Memory B cell (primary cell): ENCODE data around the gene SLC35F1.

Experiments
- ATAC-seq: fragments of 150-1000 bp; cut with Tn5 transposase; 2 replicates; pipeline ENCODE4 v1.10.0; 2021; ENCODE audit warnings: low read depth, mild to moderate bottlenecking, moderate library complexity
- DNase-seq, 2 donors: peaks; one replicate each; pipeline ENCODE4 v3.0.0; 2022; ENCODE audit warnings: low spot score in 2 of 2
- H3K27ac Mint-ChIP-seq: one replicate; pipeline ENCODE4 v1.8.0; 2022; ENCODE audit warnings: mild to moderate bottlenecking, moderate library complexity, mixed read lengths
- H3K27me3 Mint-ChIP-seq: one replicate; pipeline ENCODE4 v1.8.0; 2022; ENCODE audit warnings: mixed read lengths
- H3K36me3 Mint-ChIP-seq: one replicate; pipeline ENCODE4 v1.8.0; 2022; ENCODE audit warnings: mild to moderate bottlenecking, mixed read lengths
- H3K4me1 Mint-ChIP-seq: one replicate; pipeline ENCODE4 v1.8.0; 2022; ENCODE audit warnings: mixed read lengths
- H3K4me3 Mint-ChIP-seq: one replicate; pipeline ENCODE4 v1.8.0; 2022; ENCODE audit warnings: mild to moderate bottlenecking, moderate library complexity, mixed read lengths
- H3K9me3 Mint-ChIP-seq: one replicate; pipeline ENCODE4 v1.8.0; 2022; ENCODE audit warnings: mixed read lengths

SLC35F1 gene

GRCh38 chr6:118134736-118135135 lies 227.7 kb downstream of the SLC35F1 start:
- Mint-ChIP-seq H3K36me3 (no peaks in the 10 kb centered on the region), H3K27me3 (peaks cover 2% of the 10 kb centered on the region), H3K4me1 (no peaks in the 10 kb centered on the region), H3K4me3 (no peak overlapping the region), H3K27ac (no peak overlapping the region), H3K9me3 (no peaks in the 10 kb centered on the region)
- ATAC-seq (no peak), DNase-seq (no peak)

GRCh38 chr6:118135371-118135770 lies 228.3 kb downstream of the SLC35F1 start:
- DNase-seq (no peak), ATAC-seq (no peak)
- no peak overlapping the region for H3K4me3 Mint-ChIP-seq
- H3K27me3 Mint-ChIP-seq, result peaks cover 2% of the 10 kb centered on the region
- H3K27ac Mint-ChIP-seq, result no peak overlapping the region
- no peaks in the 10 kb centered on the region for H3K9me3 Mint-ChIP-seq
- H3K36me3 Mint-ChIP-seq, result no peaks in the 10 kb centered on the region
- H3K4me1 Mint-ChIP-seq, result no peaks in the 10 kb centered on the region

- no peaks in the 10 kb centered on the region for H3K9me3 Mint-ChIP-seq
- ATAC-seq (no peak), DNase-seq (no peak)
- H3K4me1 Mint-ChIP-seq, result no peaks in the 10 kb centered on the region
- peaks cover 2% of the 10 kb centered on the region for H3K27me3 Mint-ChIP-seq
- H3K4me3 Mint-ChIP-seq, result no peak overlapping the region
- H3K27ac Mint-ChIP-seq, result no peak overlapping the region
- H3K36me3 Mint-ChIP-seq, result no peaks in the 10 kb centered on the region
Observed at GRCh38 chr6:118141211-118141610, 234.1 kb downstream of the SLC35F1 start.

- ATAC-seq (no peak), DNase-seq (no peak)
- Mint-ChIP-seq H3K4me3 (no peak overlapping the region), H3K4me1 (no peaks in the 10 kb centered on the region), H3K36me3 (no peaks in the 10 kb centered on the region), H3K9me3 (peaks cover 3% of the 10 kb centered on the region), H3K27ac (no peak overlapping the region), H3K27me3 (no peaks in the 10 kb centered on the region)
Observed at GRCh38 chr6:118146584-118146983, 239.5 kb downstream of the SLC35F1 start.

- no peak overlapping the region for H3K4me3 Mint-ChIP-seq
Observed at GRCh38 chr6:118147511-118147910, 240.4 kb downstream of the SLC35F1 start.

GRCh38 chr6:118148561-118148960 lies 241.5 kb downstream of the SLC35F1 start:
- DNase-seq, result no peak
- no peaks in the 10 kb centered on the region for H3K4me1 Mint-ChIP-seq
- no peaks in the 10 kb centered on the region for H3K27me3 Mint-ChIP-seq
- no peak overlapping the region for H3K27ac Mint-ChIP-seq
- ATAC-seq, result no peak
- no peak overlapping the region for H3K4me3 Mint-ChIP-seq
- no peaks in the 10 kb centered on the region for H3K36me3 Mint-ChIP-seq
- H3K9me3 Mint-ChIP-seq, result peaks cover 3% of the 10 kb centered on the region

More at GRCh38 chr6:118147511-118147910, 240.4 kb downstream of the SLC35F1 start:
- ATAC-seq (no peak), DNase-seq (no peak)
- peaks cover 3% of the 10 kb centered on the region for H3K9me3 Mint-ChIP-seq
- no peak overlapping the region for H3K27ac Mint-ChIP-seq
- H3K27me3 Mint-ChIP-seq, result no peaks in the 10 kb centered on the region
- no peaks in the 10 kb centered on the region for H3K36me3 Mint-ChIP-seq
- no peaks in the 10 kb centered on the region for H3K4me1 Mint-ChIP-seq

- Mint-ChIP-seq H3K27me3 (no peaks in the 10 kb centered on the region), H3K4me3 (no peak overlapping the region), H3K36me3 (no peaks in the 10 kb centered on the region), H3K4me1 (no peaks in the 10 kb centered on the region), H3K9me3 (peaks cover 3% of the 10 kb centered on the region), H3K27ac (no peak overlapping the region)
- ATAC-seq, result no peak
- no peak for DNase-seq
Observed at GRCh38 chr6:118152524-118152923, 245.5 kb downstream of the SLC35F1 start.

GRCh38 chr6:118161343-118161742 lies 254.3 kb downstream of the SLC35F1 start:
- no peaks in the 10 kb centered on the region for H3K36me3 Mint-ChIP-seq
- no peaks in the 10 kb centered on the region for H3K9me3 Mint-ChIP-seq
- H3K27me3 Mint-ChIP-seq, result no peaks in the 10 kb centered on the region
- DNase-seq, result no peak
- H3K4me1 Mint-ChIP-seq, result no peaks in the 10 kb centered on the region
- no peak overlapping the region for H3K4me3 Mint-ChIP-seq
- H3K27ac Mint-ChIP-seq, result no peak overlapping the region
- no peak for ATAC-seq

GRCh38 chr6:118163542-118163941 lies 256.5 kb downstream of the SLC35F1 start:
- Mint-ChIP-seq H3K4me3 (no peak overlapping the region), H3K27ac (no peak overlapping the region), H3K4me1 (no peaks in the 10 kb centered on the region), H3K27me3 (no peaks in the 10 kb centered on the region), H3K9me3 (no peaks in the 10 kb centered on the region), H3K36me3 (no peaks in the 10 kb centered on the region)
- ATAC-seq (no peak), DNase-seq (no peak)

GRCh38 chr6:118165500-118165899 lies 258.4 kb downstream of the SLC35F1 start:
- Mint-ChIP-seq H3K27me3 (no peaks in the 10 kb centered on the region), H3K9me3 (no peaks in the 10 kb centered on the region), H3K4me1 (no peaks in the 10 kb centered on the region), H3K36me3 (no peaks in the 10 kb centered on the region), H3K27ac (no peak overlapping the region), H3K4me3 (no peak overlapping the region)
- ATAC-seq (no peak), DNase-seq (no peak)

- Mint-ChIP-seq H3K4me1 (no peaks in the 10 kb centered on the region), H3K4me3 (no peak overlapping the region), H3K9me3 (no peaks in the 10 kb centered on the region), H3K27me3 (no peaks in the 10 kb centered on the region), H3K36me3 (no peaks in the 10 kb centered on the region), H3K27ac (no peak overlapping the region)
- ATAC-seq (no peak), DNase-seq (no peak)
Observed at GRCh38 chr6:118168421-118168820, 261.4 kb downstream of the SLC35F1 start.

GRCh38 chr6:118171852-118172251 lies 264.8 kb downstream of the SLC35F1 start:
- Mint-ChIP-seq H3K27ac (no peak overlapping the region), H3K9me3 (peaks cover 7% of the 10 kb centered on the region), H3K4me3 (no peak overlapping the region), H3K4me1 (no peaks in the 10 kb centered on the region), H3K27me3 (no peaks in the 10 kb centered on the region), H3K36me3 (peaks cover 1% of the 10 kb centered on the region)
- DNase-seq (no peak), ATAC-seq (no peak)

GRCh38 chr6:118174071-118174470 lies 267.0 kb downstream of the SLC35F1 start:
- no peak for ATAC-seq
- no peaks in the 10 kb centered on the region for H3K4me1 Mint-ChIP-seq
- peaks cover 1% of the 10 kb centered on the region for H3K36me3 Mint-ChIP-seq

GRCh38 chr6:118177720-118178119 lies 270.7 kb downstream of the SLC35F1 start:
- H3K4me1 Mint-ChIP-seq, result no peaks in the 10 kb centered on the region
- no peak for DNase-seq
- no peak overlapping the region for H3K27ac Mint-ChIP-seq
- no peak overlapping the region for H3K4me3 Mint-ChIP-seq
- peaks cover 7% of the 10 kb centered on the region for H3K9me3 Mint-ChIP-seq
- H3K36me3 Mint-ChIP-seq, result peaks cover 1% of the 10 kb centered on the region
- H3K27me3 Mint-ChIP-seq, result peaks cover 2% of the 10 kb centered on the region
- no peak for ATAC-seq

More at GRCh38 chr6:118174071-118174470, 267.0 kb downstream of the SLC35F1 start:
- no peak overlapping the region for H3K27ac Mint-ChIP-seq
- H3K4me3 Mint-ChIP-seq, result no peak overlapping the region
- peaks cover 7% of the 10 kb centered on the region for H3K9me3 Mint-ChIP-seq
- no peak for DNase-seq
- H3K27me3 Mint-ChIP-seq, result no peaks in the 10 kb centered on the region

- Mint-ChIP-seq H3K27ac (no peak overlapping the region), H3K4me1 (no peaks in the 10 kb centered on the region), H3K27me3 (peaks cover 2% of the 10 kb centered on the region), H3K36me3 (no peaks in the 10 kb centered on the region), H3K4me3 (no peak overlapping the region), H3K9me3 (peaks cover 4% of the 10 kb centered on the region)
- ATAC-seq (no peak), DNase-seq (no peak)
Observed at GRCh38 chr6:118179048-118179447, 272.0 kb downstream of the SLC35F1 start.
